ENCODE measurements around the gene CFAP54. TPM values are rescaled to one million over a fixed set of nuclear protein-coding genes. Genes with fewer than 3 reads are reported as not detected.

Gene CFAP54
- total and polyA plus RNA-seq, 12 donors: 0.08 to 1.00 (median 0.33) TPM; not detected in 2

DNA sequence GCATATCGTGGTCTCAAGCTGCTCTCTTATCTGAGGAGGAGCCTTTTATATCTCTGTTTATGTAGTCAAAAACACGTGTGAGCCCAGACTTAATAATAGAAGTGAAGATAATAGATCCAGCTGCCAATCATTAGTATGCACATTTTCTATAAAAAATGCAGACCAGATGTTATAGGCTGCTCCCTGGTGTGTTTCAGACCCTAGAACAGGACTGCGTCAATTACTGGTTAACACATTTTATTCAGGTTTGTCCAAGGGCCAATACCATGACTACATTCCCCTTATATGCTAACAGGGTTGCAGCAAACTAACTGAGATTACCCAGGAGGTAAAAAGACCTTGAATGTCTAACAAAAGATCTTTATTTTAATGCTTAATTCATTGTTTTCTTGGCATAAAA, 319.2 kb downstream of the CFAP54 start:
- intact Hi-C loops (cut with DNase I): no loop called here
- Histone ChIP-seq H3K36me3 (replicated peaks in 1 of 2) (no peaks in the 10 kb centered on the region), H3K27ac (no peak overlapping the region), H3K27me3 (no peaks in the 10 kb centered on the region), H3K4me3 (no peak overlapping the region), H3K9me3 (replicated peaks in 1 of 3) (no peaks in the 10 kb centered on the region), H3K4me1 (replicated peaks in 1 of 2) (no peaks in the 10 kb centered on the region)
- TF ChIP-seq CTCF (IDR thresholded peaks at IDR 0.05) (no peak), POLR2A (IDR thresholded peaks at IDR 0.05) (no peak)
- DNase-seq: no peak
- 55 to 61% (median 59%) methylated on average over 3 of the region's 3 CpGs for WGBS, 4 donors

- H3K4me3 ChIP-seq: no peak overlapping the region
- H3K36me3 ChIP-seq (replicated peaks in 1 of 2): no peaks in the 10 kb centered on the region
- no peaks in the 10 kb centered on the region for H3K4me1 ChIP-seq (replicated peaks in 1 of 2)
- no peaks in the 10 kb centered on the region for H3K27me3 ChIP-seq
- DNase-seq: no peak
- TF ChIP-seq POLR2A (IDR thresholded peaks at IDR 0.05): no peak
- intact Hi-C loops (cut with DNase I): no loop called here
- no peaks in the 10 kb centered on the region for H3K9me3 ChIP-seq (replicated peaks in 1 of 3)
- no peak overlapping the region for H3K27ac ChIP-seq
Measured at GRCh38 chr12:96809522-96809921, 320.1 kb downstream of the CFAP54 start.

GRCh38 chr12:96810057-96810456, 320.7 kb downstream of the CFAP54 start:
- Histone ChIP-seq H3K27me3 (no peaks in the 10 kb centered on the region), H3K9me3 (replicated peaks in 1 of 3) (no peaks in the 10 kb centered on the region), H3K4me3 (no peak overlapping the region), H3K36me3 (replicated peaks in 1 of 2) (no peaks in the 10 kb centered on the region), H3K27ac (no peak overlapping the region), H3K4me1 (replicated peaks in 1 of 2) (no peaks in the 10 kb centered on the region)
- no peak for TF ChIP-seq CTCF (IDR thresholded peaks at IDR 0.05)
- intact Hi-C loops (cut with DNase I): no loop called here
- WGBS, 4 donors: 58 to 74% (median 65%) methylated on average over 2 of the region's 2 CpGs
- DNase-seq: no peak

DNA sequence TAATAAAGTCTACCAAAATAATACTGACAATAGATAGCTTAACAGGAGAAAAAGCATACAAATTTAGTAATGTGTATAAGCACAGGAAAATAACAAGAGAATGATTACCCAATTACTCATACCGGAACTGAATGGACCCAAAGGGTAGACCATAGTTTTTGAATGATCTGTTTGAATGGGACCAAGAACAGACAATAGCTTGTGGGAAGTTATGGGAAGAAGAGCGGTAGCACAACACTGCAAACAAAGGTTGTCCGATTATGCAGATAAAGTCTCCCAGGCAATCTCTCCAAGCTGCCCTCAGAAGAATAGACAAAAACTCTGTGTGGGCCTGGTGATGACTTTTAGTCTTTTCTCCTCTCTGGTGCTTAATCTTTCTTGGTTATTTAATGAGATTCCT, 321.1 kb downstream of the CFAP54 start:
- no peaks in the 10 kb centered on the region for H3K4me1 ChIP-seq (replicated peaks in 1 of 2)
- no peak overlapping the region for H3K27ac ChIP-seq
- no peaks in the 10 kb centered on the region for H3K9me3 ChIP-seq (replicated peaks in 1 of 3)
- intact Hi-C loops (cut with DNase I): no loop called here
- TF ChIP-seq POLR2A (IDR thresholded peaks at IDR 0.05) (no peak), CTCF (IDR thresholded peaks at IDR 0.05) (no peak)
- no peak for DNase-seq
- no peaks in the 10 kb centered on the region for H3K27me3 ChIP-seq
- H3K4me3 ChIP-seq: no peak overlapping the region
- 75 to 93% (median 91%) methylated on average over 3 of the region's 3 CpGs for whole genome bisulfite sequencing, 4 donors
- no peaks in the 10 kb centered on the region for H3K36me3 ChIP-seq (replicated peaks in 1 of 2)

DNA sequence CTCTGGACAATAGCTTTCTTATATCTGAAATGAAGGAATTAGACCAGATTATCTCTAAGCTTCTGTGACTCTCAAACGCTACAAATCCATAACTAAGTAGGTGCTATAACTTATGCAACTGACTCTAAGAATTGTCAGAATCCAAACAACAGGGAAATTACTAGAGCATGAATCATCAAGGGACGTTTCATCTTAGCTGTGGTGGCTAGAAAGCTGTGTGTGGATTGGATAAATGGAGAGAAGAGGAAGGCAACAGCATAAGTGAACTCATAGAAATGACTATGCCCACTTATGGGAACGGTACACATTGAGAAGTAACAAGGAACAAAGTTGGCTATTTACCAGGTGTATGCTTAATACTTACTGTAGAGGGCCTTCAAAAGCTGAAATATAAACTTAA, 321.7 kb downstream of the CFAP54 start:
- Histone ChIP-seq H3K9me3 (replicated peaks in 1 of 3) (no peaks in the 10 kb centered on the region), H3K36me3 (replicated peaks in 1 of 2) (no peaks in the 10 kb centered on the region), H3K27me3 (no peaks in the 10 kb centered on the region), H3K4me1 (replicated peaks in 1 of 2) (no peaks in the 10 kb centered on the region), H3K27ac (no peak overlapping the region), H3K4me3 (no peak overlapping the region)
- TF ChIP-seq CTCF (IDR thresholded peaks at IDR 0.05) (no peak), POLR2A (IDR thresholded peaks at IDR 0.05) (no peak)
- intact Hi-C loops (cut with DNase I): no loop called here
- WGBS, 4 donors: 53 to 61% (median 59%) methylated on average over 3 of the region's 3 CpGs
- no peak for DNase-seq
